Liver (tissue), 9 donors: ENCODE measurements around the gene B3GNT5. TPM values are rescaled to one million over a fixed set of nuclear protein-coding genes. Genes with fewer than 3 reads are reported as not detected.

Experiments used
- DNase-seq: peaks from one replicate; pipeline ENCODE4 v3.0.0-alpha.2; 2017; ENCODE audit warnings: low spot score
- H3K27ac ChIP-seq, 2 donors: one replicate each; pipeline ENCODE4 v1.7.0; 2013; ENCODE audit warnings: inconsistent platforms in 2 of 2, low read length in 2 of 2, control low read depth in 1 of 2, low read depth in 1 of 2, mild to moderate bottlenecking in 1 of 2
- H3K27me3 ChIP-seq, 4 donors: one replicate each; pipeline versions ENCODE4 v1.6.1 to v1.7.0; 2013; ENCODE audit warnings: low read length in 3 of 4, inconsistent platforms in 1 of 4, mild to moderate bottlenecking in 1 of 4, moderate library complexity in 1 of 4; ENCODE audit not compliant: control insufficient read depth in 4 of 4, insufficient read depth in 4 of 4
- H3K36me3 ChIP-seq, 4 donors: one replicate each; pipeline versions ENCODE4 v1.6.1 to v1.7.0; 2013; ENCODE audit warnings: low read length in 3 of 4, mild to moderate bottlenecking in 3 of 4, low read depth in 1 of 4, moderate library complexity in 1 of 4; ENCODE audit not compliant: control insufficient read depth in 4 of 4, insufficient read depth in 3 of 4
- H3K4me1 ChIP-seq, 4 donors: one replicate each; pipeline versions ENCODE4 v1.6.1 to v1.7.0; 2013; ENCODE audit warnings: low read length in 3 of 4, mild to moderate bottlenecking in 3 of 4, moderate library complexity in 1 of 4; ENCODE audit not compliant: control insufficient read depth in 4 of 4, insufficient read depth in 4 of 4
- H3K4me3 ChIP-seq, 3 donors: one replicate each; pipeline versions ENCODE4 v1.6.1 to v1.7.0; 2013; ENCODE audit warnings: low read length in 3 of 3, control low read depth in 1 of 3, low read depth in 1 of 3, mild to moderate bottlenecking in 1 of 3
- H3K9ac ChIP-seq, 2 donors: one replicate each; pipeline ENCODE4 v1.7.0; 2013; ENCODE audit warnings: low read length in 2 of 2, mild to moderate bottlenecking in 2 of 2, moderate library complexity in 2 of 2, control low read depth in 1 of 2, low read depth in 1 of 2
- H3K9me3 ChIP-seq, 4 donors: one replicate each; pipeline versions ENCODE4 v1.6.1 to v1.7.0; 2013; ENCODE audit warnings: low read length in 3 of 4; ENCODE audit not compliant: control insufficient read depth in 4 of 4
- EGR1 ChIP-seq, 2 donors: IDR thresholded peaks; 2 replicates each; pipeline ENCODE4 v1.6.1; 2016 to 2018; ENCODE audit warnings: antibody characterized with exemption in 2 of 2, low read depth in 2 of 2
- FOXA1 ChIP-seq: IDR thresholded peaks from 2 replicates; pipeline ENCODE4 v1.6.1; 2016; ENCODE audit warnings: antibody characterized with exemption
- FOXA2 ChIP-seq: IDR thresholded peaks from 2 replicates; pipeline ENCODE4 v1.6.1; 2016; ENCODE audit warnings: antibody characterized with exemption
- GABPA ChIP-seq, 2 donors: IDR thresholded peaks in 1 of 2; conservative IDR thresholded peaks in 1 of 2; 2 replicates each; pipeline ENCODE4 v1.6.1; 2016; ENCODE audit warnings: antibody characterized with exemption in 2 of 2, mild to moderate bottlenecking in 1 of 2, moderate library complexity in 1 of 2
- HNF4A ChIP-seq, 2 donors: conservative IDR thresholded peaks; 2 replicates each; pipeline ENCODE4 v1.6.1; 2016; ENCODE audit warnings: antibody characterized with exemption in 2 of 2, mild to moderate bottlenecking in 2 of 2
- HNF4G ChIP-seq: IDR thresholded peaks from 2 replicates; pipeline ENCODE4 v1.6.1; 2016; ENCODE audit warnings: antibody characterized with exemption
- JUND ChIP-seq, 2 donors: IDR thresholded peaks; 2 replicates each; pipeline ENCODE4 v1.6.1; 2016; ENCODE audit warnings: antibody characterized with exemption in 2 of 2
- NR2F2 ChIP-seq: IDR thresholded peaks from 2 replicates; pipeline ENCODE4 v1.6.1; 2016; ENCODE audit warnings: antibody characterized with exemption
- RAD21 ChIP-seq, 2 donors: IDR thresholded peaks; 2 replicates each; pipeline ENCODE4 v1.6.1; 2016; ENCODE audit warnings: antibody characterized with exemption in 2 of 2, mild to moderate bottlenecking in 2 of 2
- REST ChIP-seq: IDR thresholded peaks from 2 replicates; pipeline ENCODE4 v1.6.1; 2016; ENCODE audit warnings: antibody characterized with exemption, mild to moderate bottlenecking
- TAF1 ChIP-seq: conservative IDR thresholded peaks from 2 replicates; pipeline ENCODE4 v1.6.1; 2016; ENCODE audit warnings: antibody characterized with exemption, mild to moderate bottlenecking
- YY1 ChIP-seq: IDR thresholded peaks from 2 replicates; pipeline ENCODE4 v1.6.1; 2016; ENCODE audit warnings: antibody characterized with exemption, mild to moderate bottlenecking
- WGBS: extraction: QIAGEN DNeasy Blood & Tissue Kit; methylation state at CpG from one replicate; pipeline ENCODE4 v1.1.7; 2013; 5-methylcytosine and 5-hydroxymethylcytosine counted together
- polyA plus RNA-seq, 2 donors: library from polyadenylated mRNA; stranded (reverse) in 1 of 2; unstranded in 1 of 2; fragments of 200-250 nt in 1 of 2; fragments of >200 nt in 1 of 2; fragmentation: Nextera tagmentation in 1 of 2; extraction: Ambion mirVana in 1 of 2; gene quantifications; one replicate each; pipeline versions ENCODE4 v1.2.1 to v1.2.3, GENCODE V29; 2013 to 2015
- total RNA-seq, 2 donors: library from RNA; depleted of rRNA; stranded (reverse); fragments of >200 nt; gene quantifications; one replicate each; pipeline ENCODE4 v1.2.3, GENCODE V29; 2014
- TF ChIP-seq, protein P1 (sequence below): IDR thresholded peaks from 2 replicates; pipeline ENCODE4 v1.6.1; 2016; ENCODE audit warnings: antibody characterized with exemption
- TF ChIP-seq, protein P2 (sequence below): IDR thresholded peaks from 2 replicates; pipeline ENCODE4 v1.6.1; 2016; ENCODE audit warnings: antibody characterized with exemption
- donor health status: healthy.
- donor health status: healthy.
- donor health status: healthy.
- donor health status: healthy.
- donor health status: healthy.

The B3GNT5 gene
- total and polyA plus RNA-seq, 4 donors: 0.22 to 1.8 (median 0.53) TPM

- TF ChIP-seq HNF4A (conservative IDR thresholded peaks at IDR 0.05): peak; percentile 22 to 27
- TF ChIP-seq, protein P1, sequence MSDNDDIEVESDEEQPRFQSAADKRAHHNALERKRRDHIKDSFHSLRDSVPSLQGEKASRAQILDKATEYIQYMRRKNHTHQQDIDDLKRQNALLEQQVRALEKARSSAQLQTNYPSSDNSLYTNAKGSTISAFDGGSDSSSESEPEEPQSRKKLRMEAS: no peak
These were observed 25.5 kb downstream of the B3GNT5 start for GRCh38 chr3:183278479-183279088.

DNA sequence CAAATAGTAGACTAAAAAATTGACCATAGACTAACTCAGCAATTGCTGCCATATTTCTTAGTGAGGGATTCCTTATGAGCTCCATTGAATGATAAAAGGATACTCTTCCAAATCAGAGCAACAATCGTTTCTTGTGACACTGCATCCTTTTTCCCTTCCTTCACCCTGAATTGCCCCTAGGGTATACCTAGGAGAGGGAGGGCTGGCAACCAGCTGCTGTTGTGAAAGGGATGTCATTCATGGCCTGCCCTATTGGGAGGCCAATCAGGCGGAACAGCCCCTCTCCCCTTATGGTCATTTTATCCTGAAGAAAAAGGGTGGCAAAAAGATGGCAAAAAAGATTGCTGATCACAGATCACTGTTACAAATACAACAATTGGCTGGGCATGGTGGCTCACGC lies 26.3 kb downstream of the B3GNT5 start:
- H3K4me3 ChIP-seq: no peak overlapping the region
- no peaks in the 10 kb centered on the region for H3K9me3 ChIP-seq
- no peak overlapping the region for H3K9ac ChIP-seq
- H3K36me3 ChIP-seq: no peaks in the 10 kb centered on the region
- no peaks in the 10 kb centered on the region for H3K27me3 ChIP-seq
- H3K4me1 ChIP-seq: no peaks in the 10 kb centered on the region
- no peak for DNase-seq
- TF ChIP-seq EGR1 (IDR thresholded peaks at IDR 0.05; ENCODE audit: low read depth in 2 of 2): no peak
- no peak for TF ChIP-seq FOXA1
- no peak for TF ChIP-seq TAF1
- no peak for TF ChIP-seq NR2F2
- TF ChIP-seq, protein P1: no peak
- no peak for TF ChIP-seq FOXA2
- no peak for TF ChIP-seq HNF4G
- no peak for TF ChIP-seq GABPA (IDR thresholded peaks at IDR 0.05 in 1 of 2, conservative IDR thresholded peaks at IDR 0.05 in 1 of 2)
- TF ChIP-seq, protein P2, sequence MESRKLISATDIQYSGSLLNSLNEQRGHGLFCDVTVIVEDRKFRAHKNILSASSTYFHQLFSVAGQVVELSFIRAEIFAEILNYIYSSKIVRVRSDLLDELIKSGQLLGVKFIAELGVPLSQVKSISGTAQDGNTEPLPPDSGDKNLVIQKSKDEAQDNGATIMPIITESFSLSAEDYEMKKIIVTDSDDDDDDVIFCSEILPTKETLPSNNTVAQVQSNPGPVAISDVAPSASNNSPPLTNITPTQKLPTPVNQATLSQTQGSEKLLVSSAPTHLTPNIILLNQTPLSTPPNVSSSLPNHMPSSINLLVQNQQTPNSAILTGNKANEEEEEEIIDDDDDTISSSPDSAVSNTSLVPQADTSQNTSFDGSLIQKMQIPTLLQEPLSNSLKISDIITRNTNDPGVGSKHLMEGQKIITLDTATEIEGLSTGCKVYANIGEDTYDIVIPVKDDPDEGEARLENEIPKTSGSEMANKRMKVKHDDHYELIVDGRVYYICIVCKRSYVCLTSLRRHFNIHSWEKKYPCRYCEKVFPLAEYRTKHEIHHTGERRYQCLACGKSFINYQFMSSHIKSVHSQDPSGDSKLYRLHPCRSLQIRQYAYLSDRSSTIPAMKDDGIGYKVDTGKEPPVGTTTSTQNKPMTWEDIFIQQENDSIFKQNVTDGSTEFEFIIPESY: no peak
- TF ChIP-seq REST: no peak
- TF ChIP-seq RAD21 (IDR thresholded peaks at IDR 0.05): no peak
- no peak for TF ChIP-seq YY1
- TF ChIP-seq JUND (IDR thresholded peaks at IDR 0.05): no peak
- H3K27ac ChIP-seq: no peak overlapping the region
- 91% methylated on average over 3 of the region's 3 CpGs for WGBS

More at GRCh38 chr3:183278479-183279088, 25.5 kb downstream of the B3GNT5 start:
- Histone ChIP-seq H3K36me3 (no peaks in the 10 kb centered on the region), H3K4me1 (no peaks in the 10 kb centered on the region), H3K27me3 (no peaks in the 10 kb centered on the region), H3K27ac (no peak overlapping the region), H3K9me3 (no peaks in the 10 kb centered on the region), H3K4me3 (no peak overlapping the region), H3K9ac (no peak overlapping the region)
- DNase-seq: no peak
- WGBS: 87% methylated on average over 4 of the region's 4 CpGs
